Measurements from ENCODE around the gene STAT3. TPM values are rescaled to one million over a fixed set of nuclear protein-coding genes. Genes with fewer than 3 reads are reported as not detected.

The STAT3 gene
- total RNA-seq, 1 donor from 2014 or later = 181 TPM

GRCh38 chr17:42406615-42407288, 18.5 kb upstream of the STAT3 start:
- H3K4me3 ChIP-seq = peak overlapping the region in 1 of 2 donors; percentile 19
- no peaks in the 10 kb centered on the region for H3K9me3 ChIP-seq
- H3K4me1 ChIP-seq = peaks cover 37 to 66% of the 10 kb centered on the region in 2 donors
- peak overlapping the region; percentile 76 to 84 for H3K27ac ChIP-seq
- H3K36me3 ChIP-seq = peaks cover 24 to 32% of the 10 kb centered on the region in 2 donors
- no peak for DNase-seq (ENCODE audit: low spot score in 2 of 2)
- H3K27me3 ChIP-seq = no peaks in the 10 kb centered on the region
- intact Hi-C loops (cut with DNase I) = loop anchor here (1.0 to 5.0 kb wide), 2 partner anchors 81 to 111 kb away; no protein-coding TSS in a partner anchor
- no peak for TF ChIP-seq CTCF (IDR thresholded peaks at IDR 0.05)

DNA sequence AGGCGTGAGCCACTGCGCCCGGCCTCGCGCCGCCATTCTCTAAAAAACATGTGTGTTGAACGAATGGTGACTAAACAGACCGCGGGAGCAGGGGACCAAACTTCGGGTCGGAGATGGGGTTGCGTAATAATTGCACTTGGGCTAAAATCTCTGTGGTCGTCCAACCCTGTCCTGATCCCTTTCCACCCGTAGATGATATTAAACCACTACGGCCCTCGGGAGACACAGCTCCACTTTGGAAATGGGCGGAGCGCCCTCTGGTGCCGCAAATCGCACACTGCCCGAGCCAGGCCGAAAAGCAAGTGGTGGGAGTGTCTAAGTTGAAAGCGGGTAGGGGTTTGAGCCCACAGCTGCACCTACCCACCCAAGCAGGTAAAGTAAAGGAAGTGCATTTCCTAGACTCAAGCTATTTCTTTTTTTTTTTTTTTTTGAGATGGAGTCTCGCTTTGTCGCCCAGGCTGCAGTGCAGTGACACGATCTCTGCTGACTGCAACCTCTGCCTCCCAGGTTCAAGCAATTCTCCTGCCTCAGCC, 17.8 kb upstream of the STAT3 start:
- intact Hi-C loops (cut with DNase I) = loop anchor here (1.0 to 5.0 kb wide), 2 partner anchors 81 to 111 kb away; no protein-coding TSS in a partner anchor
- H3K36me3 ChIP-seq = peaks cover 24 to 32% of the 10 kb centered on the region in 2 donors
- peak in 1 of 2 donors; percentile 91 for DNase-seq (ENCODE audit: low spot score in 2 of 2)
- peak overlapping the region; percentile 76 to 84 for H3K27ac ChIP-seq
- H3K4me1 ChIP-seq = peaks cover 33 to 59% of the 10 kb centered on the region in 2 donors
- H3K4me3 ChIP-seq = peak overlapping the region in 1 of 2 donors; percentile 2
- peak; percentile 84 to 90 (median 89) for TF ChIP-seq CTCF (IDR thresholded peaks at IDR 0.05)
- no peaks in the 10 kb centered on the region for H3K9me3 ChIP-seq
- H3K27me3 ChIP-seq = no peaks in the 10 kb centered on the region

GRCh38 chr17:42405076-42405475, 16.8 kb upstream of the STAT3 start:
- Histone ChIP-seq H3K4me1 (peaks cover 28 to 50% of the 10 kb centered on the region in 2 donors), H3K27ac (peak overlapping the region; percentile 39 to 84), H3K4me3 (no peak overlapping the region), H3K9me3 (no peaks in the 10 kb centered on the region), H3K27me3 (no peaks in the 10 kb centered on the region), H3K36me3 (peaks cover 24 to 32% of the 10 kb centered on the region in 2 donors)
- no peak for TF ChIP-seq CTCF (IDR thresholded peaks at IDR 0.05)
- no peak for DNase-seq (ENCODE audit: low spot score in 2 of 2)
- intact Hi-C loops (cut with DNase I) = loop anchor here (5.0 kb wide), 1 partner anchor 112 kb away; no protein-coding TSS in a partner anchor

GRCh38 chr17:42404326-42405055, 16.2 kb upstream of the STAT3 start:
- no peak overlapping the region for H3K4me3 ChIP-seq
- TF ChIP-seq CTCF (IDR thresholded peaks at IDR 0.05) = no peak
- peaks cover 23 to 45% of the 10 kb centered on the region in 2 donors for H3K4me1 ChIP-seq
- DNase-seq (ENCODE audit: low spot score in 2 of 2) = no peak
- peak overlapping the region; percentile 39 to 47 for H3K27ac ChIP-seq
- H3K27me3 ChIP-seq = no peaks in the 10 kb centered on the region
- H3K9me3 ChIP-seq = no peaks in the 10 kb centered on the region
- intact Hi-C loops (cut with DNase I) = loop anchor here (5.0 kb wide), 1 partner anchor 113 kb away; no protein-coding TSS in a partner anchor
- H3K36me3 ChIP-seq = peaks cover 24 to 32% of the 10 kb centered on the region in 2 donors

- no peak for DNase-seq (ENCODE audit: low spot score in 2 of 2)
- Histone ChIP-seq H3K4me1 (peaks cover 15 to 34% of the 10 kb centered on the region in 2 donors), H3K4me3 (no peak overlapping the region), H3K27ac (peak overlapping the region; percentile 39 to 47), H3K36me3 (peaks cover 24 to 32% of the 10 kb centered on the region in 2 donors), H3K27me3 (no peaks in the 10 kb centered on the region), H3K9me3 (no peaks in the 10 kb centered on the region)
- intact Hi-C loops (cut with DNase I) = no loop called here
- peak in 1 of 3 experiments; percentile 27 for TF ChIP-seq CTCF (IDR thresholded peaks at IDR 0.05)
Measured at GRCh38 chr17:42403150-42403549, 14.9 kb upstream of the STAT3 start.
